NCI-H1092 (cell line): Measurements from ENCODE around the gene TBC1D20.
A peak's percentile ranks its signal among the peaks of the same experiment; 100 is the strongest.

Source experiments
- DNase-seq: peaks from one replicate; lab custom pipeline; 2025; lab: John Stamatoyannopoulos, UW

TBC1D20 gene

DNA sequence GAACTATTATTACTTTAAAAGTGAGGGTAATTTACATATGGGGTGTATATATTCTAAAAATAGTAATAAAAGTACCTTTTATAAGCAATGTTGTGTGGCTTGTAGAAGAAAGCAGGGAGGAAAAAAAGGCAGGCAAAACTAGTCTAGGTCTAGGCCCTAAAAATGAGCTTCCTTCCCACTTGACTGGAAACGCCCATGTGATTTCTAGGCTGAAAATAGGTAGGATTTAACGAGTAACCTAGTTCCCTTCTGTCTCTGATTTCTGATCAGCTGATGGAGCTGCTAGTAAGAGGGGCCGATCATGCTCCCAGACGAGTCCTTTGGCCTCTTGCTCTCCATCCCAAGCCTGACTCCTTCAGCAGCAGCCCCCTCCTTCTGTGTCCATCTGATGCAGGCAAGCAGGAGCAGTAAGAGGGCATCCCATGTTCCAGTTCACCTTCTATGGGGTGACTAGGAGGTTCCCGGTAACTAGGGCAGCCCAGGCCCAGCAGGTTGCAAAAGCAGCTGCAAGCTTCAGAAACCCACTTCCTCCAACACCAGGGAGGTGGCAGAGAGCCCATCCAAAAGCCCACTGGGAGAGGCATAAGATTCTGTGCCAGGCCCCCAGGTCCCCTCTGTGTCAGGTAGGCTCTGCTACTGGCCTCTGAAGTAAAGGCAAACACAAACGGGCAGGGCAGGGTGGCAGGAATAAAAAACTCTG is 24.4 kb downstream of the TBC1D20 start:
- DNase-seq = no peak

DNA sequence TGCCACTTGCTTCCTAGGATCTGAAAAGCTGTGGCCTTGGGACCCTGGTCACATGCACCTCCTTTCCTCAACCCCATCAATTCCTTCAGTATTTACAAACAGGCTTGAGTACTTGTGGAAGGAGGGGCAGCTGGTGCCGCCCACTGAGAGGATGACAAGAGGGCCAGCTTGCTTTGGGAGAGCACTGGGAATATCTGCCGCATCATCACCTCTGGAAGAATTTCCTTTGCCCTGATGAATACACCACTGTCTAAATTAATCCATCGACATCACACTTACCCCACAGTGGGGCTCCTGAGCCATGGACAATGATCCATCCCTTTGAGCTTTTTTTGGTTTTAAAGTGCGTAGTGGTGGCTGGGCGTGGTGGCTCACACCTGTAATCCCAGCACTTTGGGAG is 25.9 kb downstream of the TBC1D20 start:
- DNase-seq = no peak

DNA sequence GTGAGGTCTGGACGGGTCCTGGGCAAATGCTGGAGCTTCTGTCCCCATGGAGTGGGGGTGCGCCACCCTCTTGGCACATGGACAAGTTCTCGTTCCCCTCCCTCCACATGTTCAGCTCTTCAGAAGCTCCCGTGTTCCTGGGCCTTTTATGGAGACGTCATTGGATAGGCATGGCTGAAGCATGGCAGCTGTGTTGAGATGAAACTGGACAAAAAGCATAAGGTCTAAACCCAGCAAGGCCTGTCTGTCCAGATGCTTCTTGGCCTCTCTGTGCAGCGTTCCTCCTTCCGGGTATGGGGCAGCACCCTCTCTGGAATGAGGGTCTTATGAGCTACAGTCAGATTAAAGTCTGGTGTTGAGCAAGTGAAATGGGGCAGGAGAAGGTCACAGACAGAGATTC is 26.8 kb downstream of the TBC1D20 start:
- no peak for DNase-seq

DNA sequence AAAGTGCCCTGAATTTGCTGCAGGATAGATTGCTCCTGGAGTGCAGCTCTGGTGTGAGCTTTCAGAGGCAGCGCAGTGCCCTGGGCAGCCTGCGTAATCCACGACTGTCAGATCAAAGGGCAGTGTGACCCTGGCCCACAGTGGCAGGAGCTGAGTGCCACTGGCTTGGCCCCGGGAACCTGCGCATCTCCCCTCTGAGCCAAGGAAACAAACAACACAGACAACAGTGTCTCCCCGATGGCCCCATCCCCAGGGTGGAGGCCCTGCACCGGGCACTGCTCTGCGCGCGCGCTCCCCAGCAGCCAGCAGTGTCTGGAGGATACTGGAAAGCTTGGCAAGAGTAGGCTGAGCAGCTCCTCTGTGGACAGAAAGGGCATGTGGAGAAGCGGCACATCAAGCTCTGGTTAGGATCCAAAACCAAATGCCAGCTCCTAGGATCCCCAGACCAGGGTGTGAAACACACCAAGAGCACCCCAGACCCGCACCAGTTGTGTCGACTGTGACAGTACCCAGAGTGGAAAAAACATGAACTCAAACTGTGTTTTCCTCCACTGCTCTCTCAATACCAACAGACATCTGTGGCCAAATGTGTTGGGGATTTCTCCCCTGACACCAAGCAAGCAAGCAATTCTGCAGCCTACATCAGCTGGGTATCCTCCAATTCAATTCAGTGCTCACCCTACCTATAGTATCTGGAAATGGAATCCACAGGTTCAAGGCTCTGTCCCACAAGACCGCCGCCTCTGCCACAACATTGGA is 27.5 kb downstream of the TBC1D20 start:
- no peak for DNase-seq

DNA sequence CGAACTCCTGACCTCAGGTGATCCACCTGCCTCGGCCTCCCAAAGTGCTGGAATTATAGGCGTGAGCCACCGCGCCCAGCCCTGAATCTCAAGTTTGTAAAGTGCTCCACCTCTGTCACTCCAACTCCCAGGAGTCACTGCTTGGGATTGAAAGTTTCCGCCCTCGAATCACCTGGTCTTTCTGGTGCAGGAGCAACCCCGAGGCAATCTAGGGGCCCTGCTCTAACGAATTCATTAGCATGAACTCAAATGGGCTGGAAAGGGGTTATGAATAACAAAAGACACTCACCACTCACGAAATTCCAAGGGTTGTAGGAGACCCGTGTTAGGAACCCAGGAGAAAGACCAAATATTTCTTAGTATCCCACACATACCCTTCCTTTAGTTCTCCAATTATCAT is 28.1 kb downstream of the TBC1D20 start:
- no peak for DNase-seq

DNA sequence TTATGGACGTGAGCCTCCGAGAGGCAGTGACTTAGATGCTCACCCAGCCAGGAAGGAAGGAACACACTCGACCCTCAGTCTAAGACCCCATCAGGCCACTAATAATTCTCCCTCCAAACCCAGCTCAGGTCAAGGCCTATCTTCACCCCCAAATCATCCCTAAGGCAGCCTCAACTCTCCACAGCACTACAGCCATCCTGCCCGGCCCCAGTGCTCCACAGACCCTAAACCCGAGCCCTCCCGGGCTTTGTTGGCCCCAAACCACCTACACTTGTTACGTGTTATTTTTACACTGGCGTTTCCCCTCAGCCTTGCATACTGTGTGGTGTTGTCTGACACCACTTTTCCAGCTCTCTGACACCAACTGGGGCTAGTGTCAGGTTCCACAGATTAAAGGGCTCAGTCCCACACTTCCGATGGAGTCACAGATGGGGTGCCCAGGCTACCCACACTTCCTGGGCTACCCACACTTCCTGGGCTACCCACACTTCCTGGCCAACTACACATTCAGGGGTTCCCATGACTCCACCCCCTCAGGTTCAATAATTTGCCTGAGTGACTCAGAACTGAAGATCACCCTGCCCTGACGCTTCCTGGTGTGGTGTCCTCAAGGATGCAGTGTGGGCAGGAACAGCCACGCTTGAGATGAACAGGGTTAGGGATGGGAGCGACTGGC is 28.9 kb downstream of the TBC1D20 start:
- DNase-seq = no peak

DNA sequence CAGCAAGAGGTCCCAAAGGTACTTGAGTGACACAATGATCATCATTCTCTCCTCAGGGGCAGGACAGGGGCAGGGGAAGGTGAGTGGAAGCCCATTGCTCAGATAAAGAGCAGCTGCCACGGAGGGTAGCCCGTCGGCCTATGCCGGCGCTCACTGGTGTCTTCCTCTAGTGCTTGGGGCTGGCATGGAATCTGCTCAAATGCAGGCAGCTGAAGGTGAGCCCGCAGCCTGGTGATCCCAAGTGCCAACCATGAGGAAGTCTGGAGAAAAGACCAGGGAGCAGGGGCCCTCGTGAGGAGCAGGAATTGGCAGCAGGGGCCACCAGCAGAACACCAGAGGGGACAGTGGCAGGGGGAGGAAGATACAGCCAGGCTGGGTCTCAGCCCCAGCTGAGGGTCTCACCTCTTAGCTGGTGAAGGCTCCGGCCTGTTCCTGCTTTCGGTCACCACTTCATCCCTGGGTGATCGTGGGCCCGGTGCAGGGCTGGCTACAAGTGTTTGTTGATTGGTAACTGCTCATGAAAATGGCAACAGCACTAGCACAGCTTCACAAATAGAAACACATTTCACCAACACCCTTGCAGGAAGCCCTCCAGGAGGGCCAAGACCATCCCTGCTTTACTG is 29.5 kb downstream of the TBC1D20 start:
- DNase-seq = no peak

DNA sequence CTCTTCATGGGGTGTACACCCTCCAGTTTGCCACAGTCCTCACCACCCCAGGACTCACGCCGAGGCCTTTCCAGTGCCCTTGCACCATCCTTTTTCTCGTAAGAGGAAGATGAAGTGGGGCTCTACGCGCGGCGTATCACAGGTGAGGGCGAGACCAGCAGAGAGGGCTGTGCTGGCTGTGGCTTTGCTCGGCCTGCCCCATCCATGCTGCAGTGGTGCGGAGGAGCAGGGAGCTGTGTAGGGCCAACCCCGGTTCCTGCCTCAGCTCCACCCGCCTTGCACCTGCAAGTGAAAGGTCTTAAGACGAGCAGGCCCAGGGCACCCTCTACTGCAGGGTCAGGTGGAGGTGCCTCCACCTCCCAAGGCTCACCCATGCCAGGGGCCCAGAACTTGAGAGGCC is 30.1 kb downstream of the TBC1D20 start:
- DNase-seq = no peak

DNA sequence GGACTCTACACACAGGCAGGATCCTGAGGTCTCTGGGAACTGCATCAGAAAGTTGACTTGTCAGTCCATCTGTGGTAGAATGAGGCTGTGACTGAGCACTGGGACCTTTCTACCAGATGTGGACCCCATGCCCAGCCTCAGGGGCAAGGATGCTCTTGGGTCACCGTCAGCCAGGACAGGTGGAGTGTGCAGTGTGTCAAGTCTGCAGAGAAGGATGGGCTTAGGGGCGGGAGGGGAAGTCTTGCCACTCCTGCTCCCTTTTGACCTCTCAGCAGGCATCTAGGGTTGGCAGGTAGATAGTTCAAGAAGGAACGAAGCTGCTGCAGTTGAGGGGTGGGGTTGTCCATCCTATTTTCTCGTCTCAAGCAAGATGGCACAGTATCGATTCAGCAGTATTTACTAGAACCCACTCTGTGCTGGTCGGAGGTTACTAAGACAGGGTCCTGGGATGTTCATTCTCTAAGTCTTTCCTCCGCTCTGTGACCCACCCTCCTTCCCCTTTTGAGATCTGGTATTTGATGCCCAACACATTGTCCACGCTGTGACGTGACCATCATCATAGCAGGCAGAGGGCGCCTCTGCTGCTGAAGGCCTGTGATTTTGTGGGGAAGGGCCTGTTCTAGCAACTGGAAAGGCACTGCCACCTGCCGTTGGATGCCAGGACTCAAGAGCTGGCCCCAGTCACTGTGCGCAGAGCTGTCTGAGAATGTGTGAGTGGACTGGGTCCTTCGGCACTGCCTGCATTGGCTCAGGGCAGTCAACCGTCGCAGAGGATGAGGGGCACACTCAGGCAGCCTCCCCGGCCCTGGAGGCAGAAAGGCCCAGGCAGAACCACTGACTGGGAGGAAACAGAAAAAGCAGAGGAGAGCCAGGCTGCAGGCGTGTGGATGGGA is 31.1 kb downstream of the TBC1D20 start:
- peak; percentile 61 for DNase-seq

DNA sequence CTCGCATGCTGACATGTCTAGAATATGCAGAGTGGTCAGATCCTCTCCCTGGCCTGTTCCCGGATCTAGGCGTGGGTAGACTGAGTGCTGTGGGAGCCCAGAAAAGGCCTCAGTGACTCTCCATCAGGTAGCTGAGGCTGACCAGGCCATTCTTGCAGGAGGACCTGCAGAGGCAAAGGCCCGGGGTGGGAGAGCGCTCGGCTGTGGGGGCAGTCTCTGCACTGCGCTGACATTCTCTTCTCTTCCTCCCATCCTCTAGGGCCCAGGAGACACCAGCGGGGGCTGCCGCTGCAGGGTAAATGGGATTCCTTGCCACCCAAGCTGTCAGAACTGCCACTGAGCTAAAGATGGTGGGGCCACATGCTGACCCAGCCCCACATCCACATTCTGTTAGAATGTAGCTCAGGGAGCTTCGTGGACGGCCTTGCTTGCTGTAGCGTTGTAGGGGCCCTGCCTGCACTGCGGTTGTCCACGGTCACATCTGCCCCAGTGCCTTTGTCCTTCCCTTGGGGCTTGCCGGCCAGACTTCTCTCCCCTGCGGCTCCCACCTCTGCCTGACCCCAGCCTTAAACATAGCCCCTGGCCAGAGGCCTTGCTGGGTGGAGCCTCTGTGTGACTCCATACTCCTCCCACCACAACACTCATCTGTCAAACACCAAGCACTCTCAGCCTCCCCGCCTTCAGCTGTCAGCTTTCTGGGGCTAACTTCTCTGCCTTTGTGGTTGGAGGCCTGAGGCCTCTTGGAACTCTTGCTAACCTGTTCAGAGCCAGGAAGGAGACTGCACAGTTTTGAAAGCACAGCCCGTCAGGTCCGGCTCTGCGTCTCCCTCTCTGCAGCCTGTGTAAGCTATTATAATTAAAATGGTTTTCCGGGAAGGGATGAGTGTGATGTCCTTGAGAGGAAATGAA is 32.0 kb downstream of the TBC1D20 start:
- DNase-seq = no peak

DNA sequence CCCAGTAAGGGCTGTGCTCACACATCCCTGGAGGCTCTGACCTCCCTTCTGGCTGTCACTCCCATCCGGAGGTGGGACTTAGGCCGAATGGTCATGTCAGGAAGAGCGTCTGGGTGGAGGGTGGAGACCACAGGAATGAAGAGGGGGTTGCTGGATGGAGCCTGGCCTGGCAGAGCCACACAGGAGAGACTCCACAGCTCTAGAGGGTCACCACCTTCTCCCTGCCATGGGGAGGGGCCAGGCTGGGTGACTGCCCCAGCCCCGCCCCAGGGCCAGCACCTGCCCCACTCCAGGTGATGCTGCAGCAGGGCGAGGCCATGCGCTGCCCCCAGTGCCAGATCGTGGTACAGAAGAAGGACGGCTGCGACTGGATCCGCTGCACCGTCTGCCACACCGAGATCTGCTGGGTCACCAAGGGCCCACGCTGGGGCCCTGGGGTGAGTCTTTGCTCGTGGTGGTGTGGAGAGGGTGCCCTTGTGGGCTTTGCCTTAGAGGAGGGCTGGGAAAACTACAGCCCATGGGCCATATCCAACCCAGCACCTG is 33.6 kb downstream of the TBC1D20 start:
- DNase-seq = no peak

DNA sequence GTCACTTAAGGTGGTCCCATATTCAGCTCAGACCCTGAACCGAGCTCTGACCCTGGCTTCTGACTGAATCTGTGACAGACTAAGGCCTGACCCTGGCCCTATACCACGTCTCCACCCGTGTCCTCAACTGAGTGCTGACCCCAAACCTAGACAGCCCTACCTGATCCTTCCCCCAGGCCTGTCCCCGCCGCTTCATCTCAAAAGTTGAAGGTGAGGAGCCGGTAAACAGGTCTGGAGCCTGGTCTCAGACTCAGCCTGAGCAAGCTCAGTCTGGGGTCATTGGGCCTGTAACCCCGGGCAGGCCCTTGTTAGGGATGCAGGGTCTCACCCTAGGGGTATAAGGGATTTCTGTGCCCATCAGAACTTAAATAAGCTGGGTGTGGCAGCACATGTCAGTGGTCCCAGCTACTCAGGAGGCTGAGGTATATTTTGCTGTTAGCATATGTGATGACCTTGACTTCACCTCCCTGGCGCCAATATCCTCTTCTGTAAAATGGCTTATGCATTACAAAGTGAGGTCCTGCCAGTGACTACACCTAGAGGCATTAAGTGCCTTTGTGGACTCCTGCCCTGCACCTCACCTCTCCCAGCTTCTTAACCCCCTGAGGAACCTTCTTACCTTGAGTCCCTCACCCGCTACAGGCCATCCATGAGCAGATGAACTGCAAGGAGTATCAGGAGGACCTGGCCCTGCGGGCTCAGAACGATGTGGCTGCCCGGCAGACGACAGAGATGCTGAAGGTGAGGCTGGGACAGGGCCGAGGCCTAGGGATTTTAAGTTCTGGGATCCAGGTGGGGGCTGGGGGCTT is 34.3 kb downstream of the TBC1D20 start:
- no peak for DNase-seq

DNA sequence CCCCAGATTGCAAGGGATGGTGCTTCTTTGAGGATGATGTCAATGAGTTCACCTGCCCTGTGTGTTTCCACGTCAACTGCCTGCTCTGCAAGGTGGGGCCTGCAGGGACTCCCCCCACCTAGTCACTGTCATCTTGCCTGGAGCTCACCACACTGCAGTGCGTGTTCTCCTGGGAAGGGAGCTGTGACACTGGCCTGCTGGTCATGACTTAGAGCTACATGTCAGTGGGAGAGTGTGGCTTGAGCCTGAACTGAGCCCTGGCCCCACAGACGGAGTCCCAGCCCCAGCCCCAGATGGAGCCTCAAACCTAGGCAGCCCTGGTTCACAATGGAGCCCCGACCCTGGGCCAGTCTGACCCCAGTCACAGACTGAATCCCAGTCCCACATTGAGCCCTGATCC is 34.9 kb downstream of the TBC1D20 start:
- DNase-seq = no peak

DNA sequence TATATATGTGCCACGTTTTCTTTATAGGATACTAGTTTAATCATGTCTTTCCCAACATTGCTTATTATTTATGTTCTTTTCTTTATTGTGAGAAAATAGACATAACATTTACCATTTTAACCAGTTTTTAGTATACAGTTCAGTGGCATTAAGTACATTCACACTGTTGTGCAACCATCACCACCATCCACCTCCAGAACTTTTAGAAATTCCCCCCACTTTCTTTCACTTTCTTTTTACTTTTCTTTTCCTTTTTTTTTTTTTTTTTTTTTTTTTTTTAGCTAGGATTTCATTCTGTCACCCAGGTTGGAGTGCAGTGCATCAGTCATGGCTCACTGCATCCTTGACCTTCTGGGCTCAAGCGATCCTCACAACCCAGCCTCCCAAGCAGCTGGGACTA is 35.8 kb downstream of the TBC1D20 start:
- no peak for DNase-seq

DNA sequence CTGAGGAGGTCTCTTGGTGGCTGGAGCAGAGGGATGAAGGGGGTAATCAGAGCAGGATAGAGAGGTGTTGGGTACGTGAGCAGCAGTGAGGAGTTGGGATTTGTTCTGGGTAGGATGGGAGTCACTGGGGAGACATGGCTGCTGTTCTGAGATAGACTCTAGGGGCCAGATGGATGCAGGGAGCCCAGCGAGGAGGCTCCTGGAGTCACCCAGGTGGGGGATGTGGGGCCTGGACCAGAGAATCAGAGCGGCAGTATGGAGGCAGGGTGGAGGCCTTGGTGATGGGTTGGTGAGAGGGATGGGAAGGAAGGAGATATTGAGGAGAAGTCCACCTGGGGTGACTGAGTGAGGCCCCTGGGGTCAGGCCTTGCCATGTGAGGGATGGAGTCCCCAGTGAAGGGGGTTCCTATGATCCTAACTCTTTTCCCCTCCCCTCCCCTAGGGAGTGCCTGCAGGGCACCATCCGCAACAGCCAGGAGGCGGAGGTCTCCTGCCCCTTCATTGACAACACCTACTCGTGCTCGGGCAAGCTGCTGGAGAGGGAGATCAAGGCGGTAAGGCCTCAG is 40.6 kb downstream of the TBC1D20 start:
- no peak for DNase-seq

DNA sequence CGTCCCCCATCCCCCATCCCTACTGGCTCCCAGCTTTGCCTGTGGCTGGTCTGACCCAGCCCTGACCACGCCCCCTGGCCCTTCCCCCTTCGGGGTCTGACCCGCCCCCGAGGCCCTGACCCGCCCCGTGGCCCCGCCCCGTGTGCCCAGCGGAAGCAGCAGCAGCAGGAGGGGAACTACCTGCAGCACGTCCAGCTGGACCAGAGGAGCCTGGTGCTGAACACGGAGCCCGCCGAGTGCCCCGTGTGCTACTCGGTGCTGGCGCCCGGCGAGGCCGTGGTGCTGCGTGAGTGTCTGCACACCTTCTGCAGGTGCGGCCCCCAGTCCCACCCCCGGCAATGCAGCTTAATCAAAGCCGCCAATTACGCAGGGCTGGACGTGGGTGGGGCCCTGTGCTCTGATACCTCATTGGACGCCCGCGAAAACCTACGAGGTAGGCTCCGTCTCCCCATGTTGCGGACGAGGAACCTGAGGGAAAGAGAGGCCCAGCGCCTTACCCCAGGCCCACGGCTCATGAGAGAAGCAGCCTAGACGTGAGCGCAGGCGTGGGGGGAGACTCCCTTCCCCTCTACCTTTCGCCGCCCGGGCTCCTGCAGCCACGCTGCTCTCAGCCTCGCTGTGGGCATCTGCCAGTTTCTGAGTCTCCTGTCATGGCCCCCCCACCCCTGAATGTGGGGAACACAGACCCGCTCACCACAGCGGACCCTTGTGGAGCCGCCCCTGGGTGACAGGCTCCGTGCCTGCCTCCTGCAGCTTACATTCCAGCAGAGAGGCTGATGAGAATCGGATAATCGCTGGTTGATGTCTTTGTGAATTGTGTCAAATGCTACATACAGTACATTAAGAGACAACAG is 41.4 kb downstream of the TBC1D20 start:
- no peak for DNase-seq

DNA sequence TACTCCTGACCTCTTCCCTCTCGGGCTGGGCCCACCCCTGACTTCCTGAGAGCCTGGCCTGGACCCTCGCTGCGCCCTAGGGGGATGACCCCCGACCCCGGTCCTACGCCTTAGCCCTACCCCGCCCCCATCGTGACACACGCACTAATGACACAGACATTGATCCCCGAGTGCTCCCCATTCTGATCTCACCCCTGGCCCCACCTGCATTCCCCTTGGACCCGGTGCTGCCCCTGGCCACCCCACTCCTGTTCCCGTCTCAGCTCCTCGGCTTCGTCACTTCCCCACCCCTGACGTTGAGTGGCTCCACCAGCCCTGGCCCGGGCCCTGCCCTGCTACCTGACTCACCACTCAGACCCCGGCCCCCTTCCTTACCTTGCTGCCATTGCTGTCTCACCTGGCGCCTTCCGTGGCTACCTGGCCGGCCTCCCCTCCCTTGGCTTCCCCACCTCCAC is 42.1 kb downstream of the TBC1D20 start:
- DNase-seq = no peak

DNA sequence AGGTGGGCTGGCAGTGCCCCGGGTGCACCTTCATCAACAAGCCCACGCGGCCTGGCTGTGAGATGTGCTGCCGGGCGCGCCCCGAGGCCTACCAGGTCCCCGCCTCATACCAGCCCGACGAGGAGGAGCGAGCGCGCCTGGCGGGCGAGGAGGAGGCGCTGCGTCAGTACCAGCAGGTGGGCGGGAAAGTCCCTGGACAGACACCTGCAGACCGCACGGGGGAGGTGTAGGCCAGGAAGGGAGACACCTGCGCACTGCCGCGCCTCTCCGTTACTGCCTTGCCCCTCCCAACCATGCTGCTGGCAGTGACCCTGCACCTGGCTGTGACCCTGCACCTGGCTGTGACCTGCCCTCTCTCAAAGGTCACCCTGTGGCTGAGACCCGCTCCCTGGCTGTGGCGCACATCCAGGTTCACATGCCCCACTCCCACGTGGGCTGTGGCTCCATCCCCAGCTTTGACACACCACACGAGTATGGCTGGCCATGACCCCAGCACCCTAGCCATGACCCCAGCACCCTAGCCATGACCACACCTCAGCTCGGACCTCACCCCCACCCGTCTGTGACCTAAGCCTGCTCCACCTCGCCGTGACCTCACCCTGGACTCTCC is 42.7 kb downstream of the TBC1D20 start:
- peak; percentile 11 for DNase-seq
